GM21423 (cell line): Measurements from ENCODE around the gene HAGHL.
"Not testable (repeated sequence)": the region's sequence is repeated elsewhere in the genome, so short reads cannot be mapped to it uniquely, and the experiment has no call there.

Experiments
- ATAC-seq: cut with Tn5 transposase; IDR thresholded peaks from one replicate; pipeline ENCODE4 v1.9.1; 2021; ENCODE audit warnings: mild to moderate bottlenecking, moderate library complexity; ENCODE audit not compliant: unreplicated experiment

Gene HAGHL

GRCh38 chr16:767743-768235 is 40.9 kb downstream of the HAGHL start:
- no peak for ATAC-seq

GRCh38 chr16:768428-768827 is 41.5 kb downstream of the HAGHL start:
- no peak for ATAC-seq

- no peak for ATAC-seq
Measured at GRCh38 chr16:769184-769784, 42.4 kb downstream of the HAGHL start.

GRCh38 chr16:769934-770333 is 43.0 kb downstream of the HAGHL start:
- ATAC-seq, result no peak

GRCh38 chr16:770411-770810 is 43.5 kb downstream of the HAGHL start:
- ATAC-seq, result no peak

- ATAC-seq, result no peak
Measured at GRCh38 chr16:772959-773358, 46.1 kb downstream of the HAGHL start.

GRCh38 chr16:774086-775001 is 47.4 kb downstream of the HAGHL start:
- ATAC-seq, result no peak

GRCh38 chr16:775236-775796 is 48.4 kb downstream of the HAGHL start:
- no peak for ATAC-seq

GRCh38 chr16:776298-776697 is 49.4 kb downstream of the HAGHL start:
- not testable (repeated sequence) for ATAC-seq

- no peak for ATAC-seq
Measured at GRCh38 chr16:776824-777223, 49.9 kb downstream of the HAGHL start.

GRCh38 chr16:777826-778225 is 50.9 kb downstream of the HAGHL start:
- ATAC-seq, result no peak

- ATAC-seq, result no peak
Measured at GRCh38 chr16:778447-778846, 51.5 kb downstream of the HAGHL start.

- no peak for ATAC-seq
Measured at GRCh38 chr16:778909-779527, 52.1 kb downstream of the HAGHL start.
